GM19351 (cell line): ENCODE results near the gene ALPI.
"Not testable (repeated sequence)": the region's sequence is repeated elsewhere in the genome, so short reads cannot be mapped to it uniquely, and the experiment has no call there.

Experiments used
- ATAC-seq: cut with Tn5 transposase; IDR thresholded peaks from one replicate; pipeline ENCODE4 v1.9.1; 2021; ENCODE audit warnings: mild to moderate bottlenecking, moderate library complexity; ENCODE audit not compliant: unreplicated experiment

ALPI gene

DNA sequence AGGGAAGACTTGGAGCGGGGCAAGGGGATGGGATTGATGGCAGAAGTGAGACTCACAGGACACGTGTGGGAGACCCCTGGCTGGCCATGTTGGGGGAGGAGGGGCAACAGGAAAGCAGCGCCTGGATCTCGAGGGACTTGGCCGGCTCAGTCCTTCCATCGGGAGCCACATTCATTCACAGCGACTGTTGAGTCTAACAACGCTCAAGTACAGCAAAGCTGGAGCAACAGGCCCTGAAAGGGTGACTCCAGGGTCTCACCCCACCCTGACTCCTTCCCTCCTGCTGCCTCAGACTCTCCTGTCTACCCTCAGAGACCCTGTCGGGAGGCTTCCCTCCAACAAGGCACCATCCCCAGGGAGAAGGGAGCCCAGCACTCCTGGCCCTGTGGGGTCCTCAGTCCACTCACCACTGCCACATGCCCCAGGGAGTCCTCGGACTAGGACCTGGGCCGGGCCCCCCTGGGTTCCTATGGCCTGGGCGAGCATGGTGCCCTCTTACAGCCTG is 14.8 kb upstream of the ALPI start:
- no peak for ATAC-seq

DNA sequence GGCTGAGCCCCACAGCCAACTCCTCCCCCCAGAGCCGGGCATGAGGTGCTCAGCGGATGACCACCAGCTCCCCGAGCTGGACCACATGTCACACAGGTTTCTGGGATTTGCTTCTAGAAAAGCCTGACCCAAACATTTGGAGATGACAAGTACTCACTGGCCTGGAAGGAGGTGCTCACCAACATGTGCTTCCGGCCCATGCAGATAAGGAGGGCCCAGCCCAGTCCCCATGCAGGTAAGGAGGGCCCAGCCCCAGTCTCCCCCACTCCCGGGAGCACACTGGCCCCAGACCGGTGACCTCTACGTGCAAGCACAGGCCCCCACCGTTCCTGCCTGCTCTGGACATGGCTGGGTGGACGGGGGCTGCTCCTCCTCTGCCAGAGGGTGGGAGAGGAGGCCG is 14.0 kb upstream of the ALPI start:
- ATAC-seq, result not testable (repeated sequence)

DNA sequence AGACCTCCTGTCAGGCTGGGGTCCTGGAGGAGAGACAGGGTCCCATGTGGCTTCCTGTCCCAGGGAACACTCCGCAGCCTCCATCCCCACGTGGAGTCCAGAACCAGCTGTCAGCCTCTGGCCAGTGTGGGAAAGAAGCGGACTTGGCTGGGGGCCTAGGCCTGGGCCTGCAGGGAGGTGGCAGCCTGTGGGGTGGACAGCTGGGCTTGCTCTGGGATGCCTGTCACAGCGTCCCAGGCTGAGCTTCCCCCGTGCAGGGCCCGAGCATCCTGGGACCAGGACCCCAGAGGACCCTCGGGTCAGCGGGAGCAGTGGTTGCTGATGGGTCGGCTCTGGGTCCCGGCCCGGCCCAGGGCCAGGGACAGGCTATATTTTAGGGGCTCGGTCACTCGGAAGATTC is 13.5 kb upstream of the ALPI start:
- ATAC-seq, result not testable (repeated sequence)

DNA sequence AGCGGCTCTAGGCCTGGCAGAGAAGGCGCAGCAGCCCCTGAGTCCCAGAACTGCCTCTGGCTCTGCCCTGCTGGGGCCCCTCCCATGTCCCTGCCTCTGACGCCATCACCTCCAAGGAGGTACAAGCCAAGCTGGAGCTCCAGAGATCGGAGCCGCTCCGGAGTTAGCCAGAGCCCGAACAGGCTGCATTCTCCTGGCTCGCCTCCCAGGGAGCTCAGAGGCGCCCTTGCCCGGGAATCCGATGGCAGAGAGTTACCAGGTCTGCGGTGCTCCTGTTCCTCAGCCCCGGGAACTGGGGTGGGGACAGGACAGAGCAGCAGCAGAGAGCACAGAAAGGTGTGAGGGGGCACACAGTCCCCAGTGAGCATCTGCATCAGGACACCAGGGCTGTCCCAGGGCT is 12.9 kb upstream of the ALPI start:
- ATAC-seq, result not testable (repeated sequence)

DNA sequence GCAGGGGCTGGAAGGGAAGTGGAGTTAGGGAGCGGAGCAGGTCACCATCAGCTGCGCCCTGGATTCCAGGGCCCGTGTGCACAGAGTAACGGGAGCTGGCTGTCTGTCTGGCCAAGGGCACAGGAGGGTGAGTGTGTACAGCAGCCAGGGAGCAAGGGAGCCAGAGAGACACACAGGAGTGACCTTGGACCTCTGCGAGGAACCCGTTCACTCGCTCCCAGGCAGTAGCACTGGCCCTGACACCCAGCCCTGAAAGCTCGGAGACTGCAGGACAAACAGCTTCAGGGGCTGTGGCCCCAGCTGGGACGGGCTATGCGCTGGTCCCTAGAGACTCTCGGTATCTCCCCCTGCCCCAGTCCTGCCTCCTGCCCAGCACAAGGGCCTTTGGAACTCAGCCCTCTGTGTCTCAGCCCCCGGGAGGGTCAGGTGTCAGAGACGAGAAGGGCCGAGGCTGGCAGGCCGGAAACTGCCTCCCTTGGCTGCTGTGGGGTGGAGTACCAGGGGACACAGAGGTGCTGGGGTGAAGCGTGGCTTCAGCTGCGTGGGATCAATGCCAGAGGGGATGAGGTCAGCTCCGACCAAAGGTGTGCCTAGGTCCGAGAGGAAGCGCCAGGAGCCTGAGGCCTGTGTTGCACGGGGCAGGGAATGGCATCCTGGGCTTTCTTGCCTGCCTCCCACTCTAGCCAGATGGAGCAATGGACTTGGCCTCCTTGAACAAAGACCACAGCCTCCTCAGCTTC is 12.1 kb upstream of the ALPI start:
- ATAC-seq, result not testable (repeated sequence)

DNA sequence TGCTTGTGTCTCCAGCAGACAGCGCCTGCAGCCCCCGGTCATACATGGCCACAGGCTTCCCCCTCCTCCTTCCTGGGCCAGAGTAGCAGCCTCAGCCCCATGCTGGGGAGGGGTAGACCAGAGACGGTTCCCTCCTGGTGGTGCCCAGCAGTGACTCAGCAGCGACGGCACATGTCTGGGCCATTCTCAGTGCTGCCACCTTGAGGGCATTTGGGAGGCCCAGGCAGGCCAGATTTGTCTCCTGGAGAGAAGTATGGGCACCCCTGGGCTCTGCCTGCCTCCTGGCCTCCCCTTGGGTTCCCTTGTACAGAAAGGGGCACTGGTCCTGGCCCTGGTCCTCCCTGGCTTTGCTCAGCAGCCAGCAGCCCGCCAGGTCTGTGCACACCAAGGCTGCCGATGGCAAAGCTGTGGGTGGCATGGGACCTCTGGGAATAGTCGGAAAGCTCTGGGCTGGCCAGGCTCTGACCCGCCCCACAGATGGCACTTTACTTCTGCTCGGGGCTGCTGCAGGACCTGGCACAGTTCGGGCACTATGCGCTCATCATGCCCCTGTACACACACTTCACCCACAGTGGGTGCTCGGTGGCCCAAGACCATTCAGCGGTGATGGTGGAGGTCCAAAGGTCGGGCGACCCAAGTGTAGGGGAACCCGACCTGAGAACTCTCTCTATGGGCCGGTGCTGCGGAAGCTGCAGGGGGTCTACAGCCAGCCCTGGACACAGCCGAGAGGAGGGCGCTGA is 11.4 kb upstream of the ALPI start:
- peak; percentile 50 for ATAC-seq

DNA sequence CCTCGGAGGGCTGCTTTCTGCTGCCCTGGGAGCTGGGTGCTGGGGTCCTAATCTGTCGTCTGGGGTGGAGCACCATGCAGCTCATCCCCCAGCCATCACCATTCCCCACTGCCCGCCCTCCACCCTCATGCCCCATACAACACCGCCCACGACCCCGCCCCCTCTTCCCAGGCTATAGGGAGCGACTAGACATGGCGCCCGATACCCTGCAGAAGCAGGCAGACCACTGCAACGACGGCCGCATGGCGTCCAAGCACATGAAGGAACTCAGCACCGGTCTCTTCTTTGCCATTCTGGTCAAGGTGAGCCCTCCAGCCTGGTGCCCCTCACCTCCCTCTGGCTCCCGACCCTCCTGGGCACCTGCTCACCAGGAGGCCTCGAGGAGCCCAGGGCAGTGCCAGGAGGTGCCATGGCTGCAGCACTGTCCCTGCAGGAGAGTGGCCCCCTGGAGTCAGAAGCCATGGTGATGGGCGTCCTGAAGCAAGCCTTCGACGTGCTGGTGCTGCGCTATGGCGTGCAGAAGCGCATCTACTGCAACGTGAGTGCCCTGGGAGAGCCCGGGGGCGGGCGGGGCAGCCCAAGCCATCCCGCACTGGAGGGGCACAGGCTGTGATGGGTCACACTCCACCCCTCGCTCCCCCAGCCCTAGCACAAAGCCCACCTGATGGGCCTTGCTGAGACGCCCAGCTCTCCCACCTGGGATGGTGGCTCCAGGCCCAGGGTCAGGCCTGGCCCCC is 10.6 kb upstream of the ALPI start:
- not testable (repeated sequence) for ATAC-seq

DNA sequence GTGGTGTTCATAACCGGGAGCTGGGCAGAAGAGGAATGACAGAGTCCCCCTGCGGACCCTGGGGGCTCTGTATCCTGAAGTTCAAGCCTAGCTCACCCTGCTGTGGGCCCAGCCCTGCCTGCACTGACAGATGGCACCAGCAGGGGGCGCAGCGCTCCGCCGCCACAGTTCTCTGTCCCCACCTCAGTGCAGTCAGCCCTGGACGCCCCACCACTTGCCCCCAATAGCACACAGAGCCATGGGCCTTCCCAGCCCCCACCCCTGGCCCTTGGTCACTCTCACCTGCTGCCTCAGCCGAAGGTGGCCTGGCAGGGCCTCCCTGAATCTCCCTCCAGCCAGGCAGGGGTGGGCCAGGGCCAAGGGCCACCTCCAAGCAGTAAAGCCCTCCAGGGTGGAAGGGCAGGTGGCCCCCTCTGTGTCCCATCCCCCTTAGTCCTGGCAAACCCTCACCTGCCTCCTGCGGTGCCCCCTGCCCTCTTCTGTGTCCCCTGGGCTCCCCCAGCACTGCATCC is 9.6 kb upstream of the ALPI start:
- ATAC-seq, result not testable (repeated sequence)

DNA sequence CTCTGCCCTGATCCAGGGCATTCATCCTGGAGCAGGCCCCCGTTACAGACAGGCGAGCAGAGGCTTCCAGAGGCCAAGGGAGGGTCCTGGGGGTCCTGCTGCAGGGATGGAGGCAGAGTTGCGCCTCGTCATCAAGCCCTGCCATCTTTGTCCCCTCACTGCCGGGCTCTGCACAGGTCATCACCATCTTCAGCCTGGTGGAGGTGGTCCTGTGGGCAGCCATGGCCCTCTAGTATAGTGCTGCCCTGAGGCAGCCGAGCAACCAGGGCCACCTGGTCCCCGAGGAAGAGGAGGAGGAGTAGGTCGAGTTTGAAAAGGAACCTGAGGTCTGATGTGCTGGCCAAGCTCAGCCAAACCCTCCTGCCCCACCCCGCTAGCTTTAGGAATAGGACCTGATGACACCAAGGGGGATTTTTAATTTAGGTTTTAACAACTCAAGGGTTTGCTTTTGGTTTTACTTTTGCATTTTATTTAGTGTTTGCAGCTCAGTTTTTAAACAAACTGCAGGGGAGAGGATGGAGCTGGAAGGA is 8.8 kb upstream of the ALPI start:
- no peak for ATAC-seq

DNA sequence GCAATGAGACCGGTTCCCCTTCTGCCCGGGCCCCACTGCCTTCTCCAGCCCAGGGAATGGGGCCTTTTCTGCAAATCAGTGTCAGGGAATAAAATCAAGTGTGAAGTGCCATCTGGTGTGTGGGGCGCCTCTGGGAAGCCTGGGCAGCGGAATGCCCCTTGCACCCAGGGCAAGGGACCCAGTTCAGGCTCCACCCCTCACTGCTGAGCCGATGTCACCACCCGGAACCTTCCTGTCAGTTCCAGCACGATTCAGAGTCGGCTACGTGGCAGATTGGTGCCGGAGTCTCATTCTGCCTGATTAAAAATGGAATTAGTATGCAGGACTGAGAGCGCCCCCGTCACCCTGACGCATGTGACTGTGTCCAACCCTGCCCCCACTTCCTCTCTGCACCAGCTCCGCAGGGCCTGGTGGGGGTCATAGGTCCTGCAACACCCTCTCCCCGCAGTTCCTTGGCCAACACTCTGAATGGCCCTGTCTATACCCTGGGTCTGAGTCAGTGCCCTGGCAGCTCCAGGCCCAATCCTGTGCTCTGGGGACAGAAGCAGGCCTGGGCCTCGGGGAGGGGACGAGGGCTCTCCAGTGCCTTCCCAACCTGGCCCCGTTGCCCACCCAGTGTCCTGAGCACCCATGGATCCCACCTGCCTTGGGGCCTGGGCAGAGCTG is 8.2 kb upstream of the ALPI start:
- no peak for ATAC-seq

DNA sequence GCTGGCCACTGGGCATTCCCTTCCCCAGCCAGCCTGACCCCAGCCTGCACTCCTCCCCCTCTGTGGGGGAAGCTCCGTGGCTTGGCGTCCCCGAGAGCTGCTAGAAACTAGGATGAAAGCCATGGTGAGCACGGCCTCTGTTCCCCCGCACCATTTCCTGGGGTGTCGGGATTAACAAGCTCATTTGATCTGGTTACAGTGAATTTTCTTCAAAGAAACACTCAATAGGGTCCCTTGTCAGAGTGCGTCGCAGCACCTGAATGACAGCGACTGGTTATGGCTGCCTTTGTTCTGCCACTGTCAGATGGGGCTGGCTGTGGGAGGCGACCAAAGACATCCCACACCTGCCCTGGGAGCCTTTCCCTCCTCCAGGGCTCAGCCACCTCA is 7.7 kb upstream of the ALPI start:
- no peak for ATAC-seq

DNA sequence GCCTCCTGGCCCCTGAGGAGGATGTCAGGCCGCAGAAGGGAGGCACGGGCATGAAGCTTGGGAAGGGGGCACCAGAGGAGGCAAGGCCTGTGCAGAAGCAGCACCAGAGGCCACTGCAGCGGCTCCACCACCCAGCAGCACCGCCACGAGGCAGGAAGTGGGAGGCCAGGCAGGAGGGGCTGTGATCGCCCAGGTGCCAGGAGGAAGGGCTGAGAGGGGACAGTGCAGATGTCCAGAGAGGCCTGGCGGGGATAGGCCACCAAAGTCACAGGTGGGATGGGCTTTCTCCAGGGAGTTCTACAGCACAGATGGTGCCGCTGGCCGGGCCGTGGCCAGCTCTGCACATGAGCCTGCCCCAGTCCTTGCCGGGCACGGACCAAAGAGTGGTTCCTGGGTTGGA is 6.0 kb upstream of the ALPI start:
- no peak for ATAC-seq

DNA sequence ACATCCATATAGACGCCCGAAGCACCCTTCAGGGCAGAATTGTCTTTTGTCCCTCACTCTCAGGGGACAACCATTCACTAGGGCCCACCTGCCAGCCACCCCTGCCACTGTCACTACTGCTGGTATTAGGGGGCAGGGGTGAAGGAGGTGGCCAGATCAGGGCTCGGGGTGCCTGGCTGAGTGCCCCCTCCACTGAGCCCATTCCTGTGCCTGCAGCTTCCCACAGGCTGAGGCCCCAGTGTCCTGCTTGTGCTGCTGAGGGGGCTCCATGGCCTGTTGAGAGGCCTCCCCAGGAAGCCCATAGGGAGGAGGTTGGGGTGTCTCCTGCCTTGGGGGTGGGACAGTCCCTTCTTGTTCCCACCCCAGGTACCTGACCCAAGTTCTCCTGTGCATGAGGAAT is 4.3 kb upstream of the ALPI start:
- not testable (repeated sequence) for ATAC-seq

DNA sequence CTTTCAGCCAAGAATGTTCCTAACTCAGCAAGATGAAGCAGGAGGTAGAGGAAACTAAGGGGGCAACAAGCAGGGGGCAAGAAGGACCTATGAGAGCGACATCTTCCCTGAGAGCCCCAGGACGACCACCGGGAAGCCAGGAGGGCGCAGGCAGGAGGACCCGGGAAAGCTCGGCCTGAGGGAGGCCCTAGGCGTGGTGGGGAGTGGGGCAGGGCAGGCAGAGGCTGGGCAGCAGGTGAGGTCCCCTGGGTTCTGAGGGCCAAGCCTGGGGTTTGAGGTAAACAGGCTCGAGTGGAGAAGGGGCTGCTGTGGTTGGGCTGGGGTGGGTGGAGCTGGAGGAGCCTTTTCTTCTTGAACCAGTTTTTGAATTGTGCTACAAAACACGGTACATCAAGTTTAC is 1.3 kb upstream of the ALPI start:
- no peak for ATAC-seq

DNA sequence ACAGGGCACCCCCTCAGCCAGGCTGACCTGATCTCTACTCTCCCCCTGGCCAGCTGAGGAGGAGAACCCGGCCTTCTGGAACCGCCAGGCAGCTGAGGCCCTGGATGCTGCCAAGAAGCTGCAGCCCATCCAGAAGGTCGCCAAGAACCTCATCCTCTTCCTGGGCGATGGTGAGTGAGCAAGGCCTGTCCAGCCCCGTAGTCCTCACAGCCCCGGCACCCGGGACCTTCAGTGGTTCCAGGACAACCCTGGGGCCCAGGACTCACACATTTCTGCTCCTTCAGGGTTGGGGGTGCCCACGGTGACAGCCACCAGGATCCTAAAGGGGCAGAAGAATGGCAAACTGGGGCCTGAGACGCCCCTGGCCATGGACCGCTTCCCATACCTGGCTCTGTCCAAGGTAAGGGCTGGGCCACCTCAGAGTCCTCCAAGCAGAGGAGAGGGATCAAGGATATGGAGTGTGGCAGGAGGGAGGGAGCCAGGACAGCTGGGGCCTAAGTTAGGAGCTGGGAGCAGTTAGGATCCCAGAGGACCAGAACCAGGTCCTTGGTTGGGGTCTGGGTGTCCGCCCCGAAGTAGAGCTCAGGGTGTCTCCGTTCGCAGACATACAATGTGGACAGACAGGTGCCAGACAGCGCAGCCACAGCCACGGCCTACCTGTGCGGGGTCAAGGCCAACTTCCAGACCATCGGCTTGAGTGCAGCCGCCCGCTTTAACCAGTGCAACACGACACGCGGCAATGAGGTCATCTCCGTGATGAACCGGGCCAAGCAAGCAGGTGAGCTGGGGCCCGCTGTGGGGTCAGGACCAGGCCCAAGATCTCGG is 555 bp downstream of the ALPI start:
- ATAC-seq, result no peak

DNA sequence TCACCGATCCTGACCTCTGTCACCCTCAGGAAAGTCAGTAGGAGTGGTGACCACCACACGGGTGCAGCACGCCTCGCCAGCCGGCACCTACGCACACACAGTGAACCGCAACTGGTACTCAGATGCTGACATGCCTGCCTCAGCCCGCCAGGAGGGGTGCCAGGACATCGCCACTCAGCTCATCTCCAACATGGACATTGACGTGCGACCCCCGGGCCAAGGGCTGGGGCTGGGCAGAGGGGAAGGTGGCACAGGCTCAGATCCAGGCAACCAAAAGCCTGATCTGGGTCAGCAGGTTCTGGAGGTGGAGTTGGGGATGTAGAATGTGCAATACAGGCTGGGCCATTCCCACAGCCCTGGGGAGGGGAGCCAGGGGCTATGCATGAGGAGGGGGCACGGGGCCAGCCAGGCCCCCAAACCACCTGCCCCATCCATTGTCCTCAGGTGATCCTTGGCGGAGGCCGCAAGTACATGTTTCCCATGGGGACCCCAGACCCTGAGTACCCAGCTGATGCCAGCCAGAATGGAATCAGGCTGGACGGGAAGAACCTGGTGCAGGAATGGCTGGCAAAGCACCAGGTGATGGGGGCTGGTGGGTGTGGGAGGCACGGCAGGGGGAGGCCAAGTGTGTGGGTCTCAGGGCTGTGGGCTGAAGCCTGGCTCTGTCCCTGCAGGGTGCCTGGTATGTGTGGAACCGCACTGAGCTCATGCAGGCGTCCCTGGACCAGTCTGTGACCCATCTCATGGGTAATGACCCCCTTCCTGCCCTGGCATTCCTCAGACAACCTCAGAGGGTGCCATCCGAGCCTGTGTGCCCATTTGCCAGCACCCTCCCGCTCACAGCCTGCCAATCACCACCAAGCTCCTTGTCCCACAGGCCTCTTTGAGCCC is 1.4 kb downstream of the ALPI start:
- ATAC-seq, result no peak

DNA sequence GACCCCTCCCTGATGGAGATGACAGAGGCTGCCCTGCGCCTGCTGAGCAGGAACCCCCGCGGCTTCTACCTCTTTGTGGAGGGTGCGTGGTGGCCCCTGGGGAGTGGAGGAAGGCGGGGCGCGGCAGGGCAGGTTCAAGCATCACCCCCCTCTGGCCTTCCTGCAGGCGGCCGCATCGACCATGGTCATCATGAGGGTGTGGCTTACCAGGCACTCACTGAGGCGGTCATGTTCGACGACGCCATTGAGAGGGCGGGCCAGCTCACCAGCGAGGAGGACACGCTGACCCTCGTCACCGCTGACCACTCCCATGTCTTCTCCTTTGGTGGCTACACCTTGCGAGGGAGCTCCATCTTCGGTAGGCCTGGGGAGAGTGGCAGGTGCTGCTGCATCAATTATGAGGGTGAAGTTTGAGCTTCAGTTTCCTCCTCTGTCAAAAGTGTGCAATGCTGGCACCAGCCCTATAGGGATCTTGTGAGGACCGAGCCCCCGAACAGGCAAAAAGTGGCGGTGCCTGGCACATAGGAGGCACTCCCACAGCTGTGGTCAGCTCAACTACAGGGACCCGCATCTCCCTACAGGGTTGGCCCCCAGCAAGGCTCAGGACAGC is 2.2 kb downstream of the ALPI start:
- ATAC-seq, result no peak

DNA sequence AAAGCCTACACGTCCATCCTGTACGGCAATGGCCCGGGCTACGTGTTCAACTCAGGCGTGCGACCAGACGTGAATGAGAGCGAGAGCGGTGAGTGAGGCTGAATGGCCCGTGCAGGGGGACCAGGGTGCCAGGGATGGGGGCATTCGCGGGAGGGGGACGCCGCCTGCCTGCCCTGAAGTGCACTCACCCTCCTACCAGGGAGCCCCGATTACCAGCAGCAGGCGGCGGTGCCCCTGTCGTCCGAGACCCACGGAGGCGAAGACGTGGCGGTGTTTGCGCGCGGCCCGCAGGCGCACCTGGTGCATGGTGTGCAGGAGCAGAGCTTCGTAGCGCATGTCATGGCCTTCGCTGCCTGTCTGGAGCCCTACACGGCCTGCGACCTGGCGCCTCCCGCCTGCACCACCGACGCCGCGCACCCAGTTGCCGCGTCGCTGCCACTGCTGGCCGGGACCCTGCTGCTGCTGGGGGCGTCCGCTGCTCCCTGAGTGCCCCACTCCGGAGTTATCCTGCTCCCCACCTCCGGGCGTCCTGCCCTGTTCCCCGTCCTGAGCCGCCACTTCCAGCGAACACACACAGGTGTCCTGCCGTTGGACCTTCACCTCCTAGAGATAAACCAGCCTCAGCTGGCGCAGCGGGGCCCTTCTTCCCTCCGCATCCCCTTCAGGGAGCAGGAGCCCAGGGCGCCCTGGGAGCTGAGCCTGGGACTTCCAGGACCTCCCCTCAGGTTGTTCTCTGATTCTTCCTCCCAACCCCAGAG is 2.9 kb downstream of the ALPI start:
- no peak for ATAC-seq
